Measurements from ENCODE around the gene DYSF.
A peak's percentile ranks its signal among the peaks of the same experiment; 100 is the strongest.

Gene DYSF

GRCh38 chr2:71451705-71452104, 1.7 kb upstream of the DYSF start:
- Histone ChIP-seq H3K27ac (ENCODE audit: low read depth, low read length) (no peak overlapping the region), H3K27me3 (ENCODE audit: control insufficient read depth, low read length) (peaks cover 10% of the 10 kb centered on the region; the same call in 1 of the 2 replicates), H3K9me3 (ENCODE audit: control insufficient read depth, insufficient read depth, low read length) (no peaks in the 10 kb centered on the region), H4K20me1 (ENCODE audit: control insufficient read depth, insufficient read depth, low read depth, low read length) (0 out of 2 replicates have a peak, but pooled peaks cover 2% of the 10 kb centered on the region), H3K4me3 (ENCODE audit: low read length) (no peak overlapping the region), H3K36me3 (ENCODE audit: control insufficient read depth, low read length) (no peaks in the 10 kb centered on the region), H3K4me2 (ENCODE audit: low read length) (no peak overlapping the region), H3F3A (ENCODE audit: control insufficient read depth, insufficient read depth) (no peaks in the 10 kb centered on the region), H3K9me2 (replicated peaks; ENCODE audit: control insufficient read depth, low read length) (no peaks in the 10 kb centered on the region), H3K79me2 (ENCODE audit: control insufficient read depth, low read length) (no peaks in the 10 kb centered on the region), H3K4me1 (ENCODE audit: control insufficient read depth, low read length) (peaks cover 5% of the 10 kb centered on the region; the same call in 1 of the 2 replicates)
- no peak for TF ChIP-seq EZH2phosphoT487 (IDR thresholded peaks at IDR 0.05; ENCODE audit: borderline replicate concordance, low read length)
- TF ChIP-seq, protein P1, sequence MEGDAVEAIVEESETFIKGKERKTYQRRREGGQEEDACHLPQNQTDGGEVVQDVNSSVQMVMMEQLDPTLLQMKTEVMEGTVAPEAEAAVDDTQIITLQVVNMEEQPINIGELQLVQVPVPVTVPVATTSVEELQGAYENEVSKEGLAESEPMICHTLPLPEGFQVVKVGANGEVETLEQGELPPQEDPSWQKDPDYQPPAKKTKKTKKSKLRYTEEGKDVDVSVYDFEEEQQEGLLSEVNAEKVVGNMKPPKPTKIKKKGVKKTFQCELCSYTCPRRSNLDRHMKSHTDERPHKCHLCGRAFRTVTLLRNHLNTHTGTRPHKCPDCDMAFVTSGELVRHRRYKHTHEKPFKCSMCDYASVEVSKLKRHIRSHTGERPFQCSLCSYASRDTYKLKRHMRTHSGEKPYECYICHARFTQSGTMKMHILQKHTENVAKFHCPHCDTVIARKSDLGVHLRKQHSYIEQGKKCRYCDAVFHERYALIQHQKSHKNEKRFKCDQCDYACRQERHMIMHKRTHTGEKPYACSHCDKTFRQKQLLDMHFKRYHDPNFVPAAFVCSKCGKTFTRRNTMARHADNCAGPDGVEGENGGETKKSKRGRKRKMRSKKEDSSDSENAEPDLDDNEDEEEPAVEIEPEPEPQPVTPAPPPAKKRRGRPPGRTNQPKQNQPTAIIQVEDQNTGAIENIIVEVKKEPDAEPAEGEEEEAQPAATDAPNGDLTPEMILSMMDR (IDR thresholded peaks at IDR 0.05; ENCODE audit: low read depth, low read length, poor library complexity, severe bottlenecking) = no peak

- Histone ChIP-seq H3K27me3 (ENCODE audit: control insufficient read depth, low read length) (peaks cover 10% of the 10 kb centered on the region; the same call in 1 of the 2 replicates), H3K4me3 (ENCODE audit: low read length) (no peak overlapping the region), H3F3A (ENCODE audit: control insufficient read depth, insufficient read depth) (no peaks in the 10 kb centered on the region), H3K9me2 (replicated peaks; ENCODE audit: control insufficient read depth, low read length) (no peaks in the 10 kb centered on the region), H3K9me3 (ENCODE audit: control insufficient read depth, insufficient read depth, low read length) (no peaks in the 10 kb centered on the region), H3K79me2 (ENCODE audit: control insufficient read depth, low read length) (no peaks in the 10 kb centered on the region), H3K36me3 (ENCODE audit: control insufficient read depth, low read length) (no peaks in the 10 kb centered on the region), H3K4me1 (ENCODE audit: control insufficient read depth, low read length) (peaks cover 5% of the 10 kb centered on the region; the same call in 1 of the 2 replicates), H3K27ac (ENCODE audit: low read depth, low read length) (no peak overlapping the region), H4K20me1 (ENCODE audit: control insufficient read depth, insufficient read depth, low read depth, low read length) (0 out of 2 replicates have a peak, but pooled peaks cover 2% of the 10 kb centered on the region), H3K4me2 (ENCODE audit: low read length) (no peak overlapping the region)
- no peak for TF ChIP-seq EZH2phosphoT487 (IDR thresholded peaks at IDR 0.05; ENCODE audit: borderline replicate concordance, low read length)
- TF ChIP-seq, protein P1 (IDR thresholded peaks at IDR 0.05; ENCODE audit: low read depth, low read length, poor library complexity, severe bottlenecking) = peak; percentile 24
These were observed 796 bp upstream of the DYSF start for GRCh38 chr2:71452565-71452964.

DNA sequence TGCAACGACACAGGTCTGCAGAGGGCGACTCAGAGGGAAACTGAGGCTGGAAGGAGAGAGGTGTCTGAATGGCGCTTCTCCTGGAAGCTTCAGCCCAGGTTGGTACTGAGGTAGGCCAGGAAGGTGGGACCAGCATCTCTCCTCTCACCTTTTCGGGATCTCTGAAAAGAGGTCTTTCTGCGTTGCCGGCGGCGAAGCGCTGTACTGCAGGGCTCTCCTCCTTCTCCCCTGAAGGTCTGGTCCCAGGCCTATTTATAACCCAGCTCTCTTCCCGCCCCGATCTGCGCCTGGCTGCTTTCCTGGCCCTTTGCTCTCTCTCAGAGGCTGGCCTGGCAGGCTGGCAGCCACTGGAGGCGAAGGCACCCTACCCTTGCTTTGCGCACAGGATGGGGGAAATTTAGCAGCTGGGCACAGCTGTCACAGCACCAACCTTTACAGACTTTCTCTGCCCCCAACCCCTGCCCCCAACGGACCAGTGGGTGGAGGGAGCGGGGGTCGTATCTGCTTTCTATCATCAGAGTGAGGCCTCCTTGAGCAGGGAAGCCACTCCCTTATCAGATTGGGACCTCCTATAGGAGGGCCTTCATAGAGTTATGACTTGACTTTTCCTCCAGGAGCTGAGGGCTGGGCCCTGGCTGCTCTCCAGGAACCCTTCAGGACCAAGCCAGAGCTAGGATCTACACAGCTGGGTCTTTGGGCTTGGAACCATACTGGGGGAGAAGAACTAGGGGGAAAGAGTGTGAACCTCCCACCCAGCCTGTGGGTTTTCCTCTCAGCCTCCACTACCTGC, 1.1 kb downstream of the DYSF start:
- Histone ChIP-seq H3K9me3 (ENCODE audit: control insufficient read depth, insufficient read depth, low read length) (no peaks in the 10 kb centered on the region), H3K9me2 (replicated peaks; ENCODE audit: control insufficient read depth, low read length) (no peaks in the 10 kb centered on the region), H4K20me1 (ENCODE audit: control insufficient read depth, insufficient read depth, low read depth, low read length) (0 out of 2 replicates have a peak, but pooled peaks cover 2% of the 10 kb centered on the region), H3K27me3 (ENCODE audit: control insufficient read depth, low read length) (peaks cover 10% of the 10 kb centered on the region; the same call in 1 of the 2 replicates), H3K4me3 (ENCODE audit: low read length) (no peak overlapping the region), H3K4me2 (ENCODE audit: low read length) (no peak overlapping the region), H3K27ac (ENCODE audit: low read depth, low read length) (no peak overlapping the region), H3F3A (ENCODE audit: control insufficient read depth, insufficient read depth) (no peaks in the 10 kb centered on the region), H3K36me3 (ENCODE audit: control insufficient read depth, low read length) (no peaks in the 10 kb centered on the region), H3K79me2 (ENCODE audit: control insufficient read depth, low read length) (no peaks in the 10 kb centered on the region), H3K4me1 (ENCODE audit: control insufficient read depth, low read length) (peaks cover 5% of the 10 kb centered on the region; the same call in 1 of the 2 replicates)
- TF ChIP-seq, protein P1 (IDR thresholded peaks at IDR 0.05; ENCODE audit: low read depth, low read length, poor library complexity, severe bottlenecking) = no peak
- no peak for TF ChIP-seq EZH2phosphoT487 (IDR thresholded peaks at IDR 0.05; ENCODE audit: borderline replicate concordance, low read length)
